Lower leg skin (tissue), 3 donors: ENCODE results near the gene CLCNKB.

Source experiments
- POLR2A ChIP-seq, 2 donors: fragments of 450-650 bp; IDR thresholded peaks; one replicate each; pipeline ENCODE4 v1.6.1; 2016 to 2017; ENCODE audit warnings: antibody characterized with exemption in 2 of 2, mild to moderate bottlenecking in 1 of 2, moderate library complexity in 1 of 2
- TF ChIP-seq, protein P1 (sequence below), 3 donors: fragments of 450-650 bp; IDR thresholded peaks; one replicate each; pipeline ENCODE4 v1.5.1; 2016; ENCODE audit warnings: antibody characterized with exemption in 3 of 3, mild to moderate bottlenecking in 3 of 3, moderate library complexity in 2 of 3

- TF ChIP-seq, protein P1, sequence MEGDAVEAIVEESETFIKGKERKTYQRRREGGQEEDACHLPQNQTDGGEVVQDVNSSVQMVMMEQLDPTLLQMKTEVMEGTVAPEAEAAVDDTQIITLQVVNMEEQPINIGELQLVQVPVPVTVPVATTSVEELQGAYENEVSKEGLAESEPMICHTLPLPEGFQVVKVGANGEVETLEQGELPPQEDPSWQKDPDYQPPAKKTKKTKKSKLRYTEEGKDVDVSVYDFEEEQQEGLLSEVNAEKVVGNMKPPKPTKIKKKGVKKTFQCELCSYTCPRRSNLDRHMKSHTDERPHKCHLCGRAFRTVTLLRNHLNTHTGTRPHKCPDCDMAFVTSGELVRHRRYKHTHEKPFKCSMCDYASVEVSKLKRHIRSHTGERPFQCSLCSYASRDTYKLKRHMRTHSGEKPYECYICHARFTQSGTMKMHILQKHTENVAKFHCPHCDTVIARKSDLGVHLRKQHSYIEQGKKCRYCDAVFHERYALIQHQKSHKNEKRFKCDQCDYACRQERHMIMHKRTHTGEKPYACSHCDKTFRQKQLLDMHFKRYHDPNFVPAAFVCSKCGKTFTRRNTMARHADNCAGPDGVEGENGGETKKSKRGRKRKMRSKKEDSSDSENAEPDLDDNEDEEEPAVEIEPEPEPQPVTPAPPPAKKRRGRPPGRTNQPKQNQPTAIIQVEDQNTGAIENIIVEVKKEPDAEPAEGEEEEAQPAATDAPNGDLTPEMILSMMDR (IDR thresholded peaks at IDR 0.05), result no peak
- TF ChIP-seq POLR2A (IDR thresholded peaks at IDR 0.05), result no peak
Measured at GRCh38 chr1:16006552-16007485, 36.8 kb upstream of the CLCNKB start.
